Right ventricle myocardium inferior (tissue), 1 donor: ENCODE data around the gene TXNL1. TPM values are rescaled to one million over a fixed set of nuclear protein-coding genes. Genes with fewer than 3 reads are reported as not detected.
"Not testable (repeated sequence)": the region's sequence is repeated elsewhere in the genome, so short reads cannot be mapped to it uniquely, and the experiment has no call there.

Experiments
- ATAC-seq: fragments of 200-7000 bp; cut with Tn5 transposase; one replicate; pipeline ENCODE4 v1.9.1; 2020; ENCODE audit warnings: mild to moderate bottlenecking, moderate library complexity
- DNase-seq: peaks from one replicate; pipeline ENCODE4 v3.0.0; 2021; ENCODE audit errors: missing footprints
- intact Hi-C: fragments of 100-400 bp; cut with DNase I; formaldehyde crosslinking; loops from one replicate; pipeline ENCODE4 v1.11.0; 2022
- long read RNA-seq: library from polyadenylated mRNA; unstranded; transcript quantifications from one replicate; pipeline ENCODE4 v2.0.0, GENCODE V29; 2021
- total RNA-seq: library from RNA; stranded (reverse); fragmentation: NEBNext Ultra II Directional; extraction: Animal tissue kit (Norgen Biotek cat#: 25700); gene quantifications from one replicate; pipeline ENCODE4 v1.2.1, GENCODE V29; 2021
- donor health status: DM: no; HTN: yes; CAD: no; lungs with severe emphysema.

TXNL1 gene
- total RNA-seq: 106 TPM
- long read RNA-seq, full-length matches to known transcripts: 24 of 73 reads
- long read RNA-seq, partial matches to known transcripts: 4 of 73 reads
- long read RNA-seq, other reads (novel, unspliced or antisense): 45 of 73 reads

DNA sequence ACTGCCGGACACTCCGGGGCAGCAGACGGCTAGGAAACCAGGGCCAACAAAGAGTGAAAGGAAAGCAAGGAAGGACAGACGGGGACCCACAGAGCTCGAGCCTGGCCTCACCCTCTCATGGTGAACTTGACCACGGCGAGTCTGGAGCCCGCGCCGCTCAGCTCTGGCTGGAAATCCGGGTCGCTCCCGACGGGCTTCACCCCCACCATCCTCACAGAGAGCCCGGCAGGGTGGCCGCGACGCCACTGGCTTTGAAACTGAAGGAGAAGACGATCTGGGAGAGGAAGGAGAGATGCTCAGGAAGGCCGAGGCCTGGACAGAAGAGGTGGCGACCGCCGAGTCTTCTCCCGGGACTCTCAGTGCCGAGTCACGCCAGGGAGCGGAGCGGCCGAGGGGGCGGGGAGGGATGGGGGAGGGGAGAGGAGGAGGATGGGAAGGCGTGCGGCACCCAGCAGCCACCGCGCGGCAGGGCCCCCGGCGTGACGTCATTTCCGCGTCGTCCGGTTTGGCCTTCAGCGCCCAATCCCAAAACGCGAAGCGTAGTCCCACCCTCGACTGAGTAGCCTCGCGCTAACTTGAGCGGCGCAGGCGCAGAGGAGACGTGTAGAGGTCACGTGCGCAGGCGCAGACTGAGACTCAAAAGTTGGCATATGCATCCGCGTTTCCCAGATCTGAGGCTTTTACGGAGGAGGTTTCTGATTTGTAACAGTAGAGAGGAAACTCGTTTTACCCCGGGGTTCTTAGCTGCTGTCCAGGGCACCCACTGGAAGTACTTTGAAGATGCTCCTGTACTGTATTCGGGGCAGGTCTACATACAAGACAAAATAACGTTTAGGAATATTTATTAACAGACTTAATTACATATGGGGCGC lies at the start of gene TXNL1:
TSS of gene TXNL1 (minus strand) at position 361 of the 872 bp plus-strand sequence. CDS start at position 209, 152 bp downstream.
- peak; percentile 99 for ATAC-seq
- DNase-seq: peak; percentile 99
- intact Hi-C loops: loop anchor here (1.0 kb wide), 1 partner anchor 13 kb away; the partner anchor contains the start of gene WDR7

DNA sequence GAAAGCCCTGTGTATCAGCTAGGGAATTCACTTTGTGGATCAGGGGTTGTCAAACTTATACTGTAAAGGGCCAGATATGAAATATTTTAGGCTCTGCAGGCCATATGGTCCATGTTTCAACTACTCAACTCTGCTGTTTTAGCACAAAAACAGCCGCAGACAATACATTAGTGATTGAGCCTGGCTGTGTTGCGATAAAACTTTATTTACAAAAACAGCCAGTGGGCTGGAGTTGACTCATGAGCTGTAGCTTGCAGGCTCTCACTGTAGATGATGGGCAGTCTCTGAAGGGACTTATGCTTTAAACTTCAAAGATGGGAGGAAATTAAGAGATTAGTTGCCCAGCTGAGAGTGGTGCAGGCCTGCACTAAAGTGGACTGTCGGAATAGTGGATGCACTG lies 45.9 kb upstream of the TXNL1 start:
- intact Hi-C loops: no loop called here
- ATAC-seq: no peak
- no peak for DNase-seq

DNA sequence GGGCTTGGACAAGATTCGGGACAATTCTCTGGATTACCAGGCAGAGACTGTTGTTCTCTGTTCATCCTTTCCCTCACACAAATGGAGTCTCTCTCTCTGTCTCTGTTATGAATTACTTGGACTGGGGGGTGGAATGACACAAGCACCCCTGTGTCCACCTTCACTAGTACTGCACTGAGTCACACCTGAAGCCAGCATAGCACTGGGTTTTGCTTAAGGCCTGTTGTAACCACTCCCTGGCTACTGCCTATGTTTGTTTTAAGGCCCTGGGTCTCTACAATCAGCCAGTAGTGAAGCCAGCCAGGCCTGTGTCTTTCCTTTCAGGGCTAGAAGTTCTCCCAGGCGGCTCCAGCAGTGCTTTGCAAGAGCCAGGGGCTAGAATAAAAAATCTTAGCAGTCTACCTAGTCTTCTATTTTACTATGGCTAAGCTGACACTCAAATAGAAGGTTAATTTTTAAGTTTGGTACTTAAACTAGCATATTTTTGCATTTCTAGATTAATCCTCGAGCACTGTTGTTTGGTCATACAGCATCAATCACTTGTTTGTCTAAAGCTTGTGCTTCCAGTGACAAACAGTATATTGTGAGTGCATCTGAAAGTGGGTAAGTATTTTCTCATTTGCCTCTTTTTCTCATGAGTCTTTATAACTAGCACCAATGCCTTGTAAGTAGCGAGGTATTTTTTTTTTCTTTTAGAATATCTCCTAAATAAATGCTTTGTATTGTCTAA lies 40.6 kb upstream of the TXNL1 start:
- ATAC-seq (no peak), DNase-seq (no peak)

DNA sequence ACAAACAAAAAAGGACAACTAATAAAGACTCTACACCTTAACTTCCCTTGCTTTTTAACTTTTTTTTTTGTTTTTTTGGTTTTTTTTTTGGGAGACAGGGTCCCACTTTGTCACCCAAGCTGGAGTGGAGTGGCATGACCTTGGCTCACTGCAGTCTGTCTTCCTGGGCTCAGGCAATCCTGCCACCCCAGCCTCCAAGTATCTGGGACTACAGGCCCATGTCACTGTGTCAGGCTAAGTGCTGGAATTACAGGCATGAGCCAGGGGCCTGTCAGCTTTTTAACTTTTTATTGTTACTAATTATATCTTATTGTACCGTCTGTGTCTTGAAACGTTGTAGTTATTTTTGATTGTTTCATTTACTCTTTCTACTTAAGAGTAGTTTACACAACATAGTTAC lies 38.2 kb upstream of the TXNL1 start:
- intact Hi-C loops: no loop called here
- peak; percentile 89 for ATAC-seq
- no peak for DNase-seq

More for the DNA sequence above, 40.6 kb upstream of the TXNL1 start:
- intact Hi-C loops: no loop called here

DNA sequence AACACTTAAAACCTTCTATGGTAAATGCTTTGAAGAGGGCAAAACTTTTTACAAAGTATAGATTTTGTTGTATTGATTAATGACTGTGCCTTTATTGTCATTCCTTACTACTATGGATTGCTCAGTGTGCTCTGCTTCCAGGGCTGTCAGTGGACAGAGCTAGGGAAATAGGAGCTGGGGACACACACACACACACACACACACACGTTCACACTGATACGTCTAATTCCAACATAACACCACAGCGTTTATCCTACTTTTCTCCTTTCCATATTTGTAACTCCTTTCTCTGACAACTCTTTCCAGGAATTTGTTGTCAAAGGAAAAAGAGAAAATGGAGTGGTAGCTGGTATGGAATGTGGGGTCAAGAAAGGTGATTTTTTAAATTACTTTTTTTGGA lies 34.6 kb upstream of the TXNL1 start:
- intact Hi-C loops: no loop called here
- ATAC-seq (no peak), DNase-seq (no peak)

DNA sequence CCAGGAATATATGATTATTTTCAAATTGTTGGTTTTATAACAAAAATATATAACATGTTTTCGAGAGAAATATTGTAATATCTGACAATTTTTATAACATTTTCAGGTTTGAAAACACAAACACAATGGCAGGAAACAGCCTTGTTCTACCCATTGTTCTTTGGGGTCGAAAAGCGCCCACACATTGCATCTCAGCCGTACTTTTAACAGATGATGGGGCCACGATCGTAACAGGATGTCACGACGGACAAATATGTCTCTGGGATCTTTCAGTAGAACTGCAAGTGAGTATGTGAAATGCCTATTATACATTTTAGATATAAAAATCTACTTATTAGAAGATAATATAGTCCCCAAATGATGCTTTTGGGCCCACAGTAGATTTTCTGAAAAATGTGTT lies 34.0 kb upstream of the TXNL1 start:
- intact Hi-C loops: no loop called here
- ATAC-seq (no peak), DNase-seq (no peak)

DNA sequence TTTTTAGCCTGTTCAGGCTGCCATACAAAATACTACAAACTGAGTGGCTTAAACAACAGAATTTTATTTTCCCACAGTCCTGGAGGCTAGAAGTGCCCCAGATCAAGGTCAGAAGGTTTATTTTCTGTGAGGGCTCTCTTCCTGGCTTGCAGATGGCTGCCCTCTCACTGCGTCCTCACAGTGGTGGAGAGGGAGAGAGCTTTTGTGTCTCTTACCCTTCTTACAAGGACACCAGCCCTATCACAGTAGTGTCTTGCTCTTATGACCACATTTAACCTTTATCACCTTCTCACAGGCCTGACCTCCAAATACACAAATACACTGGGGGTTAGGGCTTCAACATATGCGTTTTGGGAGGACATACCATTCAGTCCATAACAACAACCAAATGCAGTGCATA lies 24.5 kb upstream of the TXNL1 start:
- ATAC-seq (no peak), DNase-seq (no peak)
- intact Hi-C loops: no loop called here

DNA sequence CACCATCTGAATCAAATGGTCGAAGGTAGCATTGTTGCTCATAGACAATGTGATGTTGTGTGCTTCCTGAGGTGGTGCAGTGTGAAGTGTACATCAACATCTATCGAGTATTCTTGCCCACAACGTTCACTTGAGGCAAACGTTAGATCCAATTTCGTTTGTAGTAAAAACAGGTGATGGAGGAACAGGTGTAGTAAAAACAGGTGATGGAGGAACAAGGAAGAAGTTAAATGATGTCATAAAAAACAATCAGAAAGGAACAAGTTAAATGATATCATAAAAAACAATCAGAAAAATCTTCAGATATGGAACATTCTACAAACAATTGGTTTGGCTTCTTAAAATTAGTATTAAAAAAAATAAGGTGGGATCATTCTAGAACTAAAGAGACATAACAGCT lies 24.1 kb upstream of the TXNL1 start:
- DNase-seq: no peak
- ATAC-seq: no peak
- intact Hi-C loops: no loop called here

DNA sequence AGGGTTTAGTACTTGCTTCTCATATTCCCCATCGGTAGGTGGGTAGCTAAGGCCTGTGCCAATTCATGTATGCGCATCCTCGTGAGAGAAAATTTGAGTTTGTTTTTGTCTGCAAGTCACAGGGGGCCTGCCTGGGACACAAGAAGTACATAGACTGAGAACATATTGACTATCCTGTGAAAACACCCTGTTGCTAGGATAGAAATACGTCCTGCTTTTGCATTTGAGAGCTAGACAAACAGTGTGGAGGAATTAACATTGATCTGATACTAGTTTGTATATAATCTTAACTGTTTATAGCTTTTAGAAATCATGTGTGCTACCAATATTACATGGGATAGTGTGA lies 23.6 kb upstream of the TXNL1 start:
- ATAC-seq (no peak), DNase-seq (no peak)
- intact Hi-C loops: no loop called here

DNA sequence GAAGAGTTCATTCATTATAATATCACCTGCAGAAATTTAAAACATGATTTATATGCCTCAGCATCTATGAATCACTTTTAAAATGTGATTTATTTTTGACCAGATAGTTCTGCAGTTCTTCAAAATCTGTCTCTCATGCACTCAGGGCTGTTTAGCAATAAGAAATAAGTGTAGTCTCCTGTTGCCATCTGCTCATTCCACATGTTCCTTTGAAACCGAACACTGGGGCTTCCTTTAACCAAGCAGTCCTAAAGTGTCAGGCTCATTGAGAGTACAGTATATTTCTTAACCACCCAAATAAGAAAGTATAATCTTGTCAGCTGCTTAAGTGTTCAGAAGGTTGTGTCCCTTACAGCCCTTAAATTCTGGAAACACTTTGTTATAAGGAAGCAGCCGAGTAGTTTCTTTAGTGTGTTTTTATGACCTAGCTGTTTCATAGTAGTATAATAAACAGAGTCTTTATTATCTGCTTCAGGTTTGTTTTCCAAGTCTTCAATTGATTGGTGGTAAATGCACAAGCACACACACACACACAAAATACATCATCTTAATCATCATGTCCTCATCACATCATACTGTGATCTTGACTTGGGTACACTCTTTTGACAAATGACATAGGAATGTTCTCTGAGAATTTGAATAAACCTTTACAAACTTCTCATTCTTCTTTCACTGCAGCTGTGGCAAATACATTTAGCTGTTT lies 23.1 kb upstream of the TXNL1 start:
- intact Hi-C loops: no loop called here
- DNase-seq: no peak
- ATAC-seq: no peak

DNA sequence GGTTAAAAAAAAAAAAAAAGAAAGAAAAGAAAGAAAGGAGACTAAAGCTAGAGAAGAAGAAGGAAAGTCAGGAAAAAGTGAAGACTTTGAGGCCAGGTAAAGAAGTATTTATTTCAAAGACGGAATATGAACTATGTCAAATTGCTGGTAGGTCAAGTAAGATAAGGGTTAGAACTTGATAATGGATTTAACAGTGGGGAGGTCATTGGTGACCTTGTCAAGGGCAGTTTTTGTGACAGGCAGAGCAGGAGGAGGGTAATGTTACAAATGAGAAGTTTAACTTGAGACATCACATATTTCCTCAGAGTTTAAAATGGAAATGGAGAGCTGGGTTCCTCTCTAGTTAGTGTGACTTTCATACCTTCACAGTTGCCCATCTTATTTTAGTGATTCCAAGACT lies 22.3 kb upstream of the TXNL1 start:
- ATAC-seq (no peak), DNase-seq (no peak)
- intact Hi-C loops: no loop called here

DNA sequence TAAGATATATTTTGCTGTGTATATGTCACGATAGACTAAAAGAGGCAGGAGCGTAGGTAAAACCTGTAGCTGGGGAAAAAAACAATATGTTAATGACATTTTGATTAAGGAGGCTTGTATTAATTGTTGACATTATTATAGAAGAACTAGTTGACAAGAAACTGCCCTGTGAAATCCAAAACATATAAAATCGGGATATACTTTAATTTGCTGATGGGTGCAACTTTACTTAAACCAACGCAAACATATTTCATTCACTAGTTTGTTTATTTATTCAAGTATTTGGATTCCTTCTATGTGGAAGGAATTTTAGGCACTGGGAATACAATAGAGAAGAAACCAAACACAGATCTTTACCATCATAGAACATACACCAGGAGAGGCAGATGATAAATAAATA lies 20.7 kb upstream of the TXNL1 start:
- no peak for DNase-seq
- intact Hi-C loops: no loop called here
- ATAC-seq: no peak

DNA sequence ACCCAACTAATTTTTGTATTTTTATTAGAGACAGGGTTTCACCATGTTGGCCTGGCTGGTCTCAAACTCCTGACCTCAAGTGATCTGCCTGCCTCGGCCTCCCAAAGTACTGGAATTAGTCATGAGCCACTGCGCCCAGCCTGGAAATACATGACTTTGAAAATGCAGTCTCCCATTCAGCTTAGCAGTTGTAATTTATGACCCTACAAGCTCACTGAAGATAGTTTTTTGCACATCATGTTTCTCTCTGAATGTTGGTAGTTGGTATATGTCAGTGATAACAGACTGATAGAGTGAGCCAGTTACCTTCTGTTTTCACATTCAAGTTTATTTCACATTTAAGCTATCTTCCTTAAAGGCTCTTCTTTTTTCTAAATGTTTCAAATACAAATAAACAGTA lies 19.9 kb upstream of the TXNL1 start:
- ATAC-seq (no peak), DNase-seq (no peak)
- intact Hi-C loops: no loop called here

DNA sequence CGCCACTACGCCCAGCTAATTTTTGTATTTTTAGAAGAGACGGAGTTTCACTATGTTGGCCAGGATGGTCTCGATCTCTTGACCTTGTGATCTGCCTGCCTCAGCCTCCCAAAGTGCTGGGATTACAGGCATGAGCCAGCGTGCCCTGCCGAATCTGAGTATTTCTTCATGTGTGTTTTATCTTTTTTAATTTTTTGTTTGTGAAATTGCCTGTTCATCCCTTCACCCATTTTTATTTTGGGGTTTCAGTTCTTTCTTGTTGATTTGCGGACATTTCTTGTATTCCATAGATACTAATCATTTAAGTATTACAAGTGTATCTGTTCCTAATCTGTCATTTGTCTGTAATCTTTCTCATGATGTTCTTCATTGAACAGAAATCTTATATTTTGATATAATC lies 15.9 kb upstream of the TXNL1 start:
- DNase-seq, ATAC-seq, intact Hi-C loops: not testable (repeated sequence)

DNA sequence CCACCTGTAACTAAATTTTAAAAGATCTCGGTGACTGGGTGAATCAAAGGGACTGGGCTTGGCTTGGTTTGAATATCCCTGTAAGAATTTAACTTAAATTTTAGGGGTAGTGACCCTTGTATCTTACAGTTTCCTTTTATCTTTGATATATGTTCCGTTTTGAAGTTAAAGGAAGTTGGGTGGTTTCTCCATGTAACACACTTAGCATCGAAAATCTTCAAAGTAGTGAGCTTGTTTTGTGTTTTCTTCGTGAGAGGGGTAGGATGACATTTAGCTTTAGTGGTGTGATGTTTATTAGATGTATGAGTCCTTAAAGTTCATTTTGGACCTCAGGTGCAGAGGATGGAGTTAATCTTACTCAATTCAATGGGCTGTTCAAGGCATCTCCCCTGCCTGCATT lies 14.4 kb upstream of the TXNL1 start:
- no peak for ATAC-seq
- DNase-seq: no peak
- intact Hi-C loops: no loop called here

DNA sequence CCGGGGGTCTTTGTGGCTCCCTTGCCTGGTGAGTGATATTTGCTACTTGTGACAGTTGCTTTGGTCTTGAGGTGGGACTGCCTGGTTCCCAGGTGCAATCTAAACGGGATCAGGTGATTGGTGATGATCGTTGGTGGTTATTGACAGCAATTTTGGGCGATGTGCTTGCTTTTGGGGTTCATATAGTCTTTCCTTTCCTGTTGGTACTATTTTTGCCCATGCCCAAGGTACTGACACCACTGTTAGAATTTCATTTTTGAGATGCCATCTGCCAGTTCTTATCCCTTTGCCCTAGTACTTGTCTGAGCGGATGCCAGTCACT lies 13.3 kb upstream of the TXNL1 start:
- intact Hi-C loops: loop anchor here (1.0 kb wide), 1 partner anchor 13 kb away; the partner anchor contains the start of gene TXNL1
- no peak for DNase-seq
- no peak for ATAC-seq

DNA sequence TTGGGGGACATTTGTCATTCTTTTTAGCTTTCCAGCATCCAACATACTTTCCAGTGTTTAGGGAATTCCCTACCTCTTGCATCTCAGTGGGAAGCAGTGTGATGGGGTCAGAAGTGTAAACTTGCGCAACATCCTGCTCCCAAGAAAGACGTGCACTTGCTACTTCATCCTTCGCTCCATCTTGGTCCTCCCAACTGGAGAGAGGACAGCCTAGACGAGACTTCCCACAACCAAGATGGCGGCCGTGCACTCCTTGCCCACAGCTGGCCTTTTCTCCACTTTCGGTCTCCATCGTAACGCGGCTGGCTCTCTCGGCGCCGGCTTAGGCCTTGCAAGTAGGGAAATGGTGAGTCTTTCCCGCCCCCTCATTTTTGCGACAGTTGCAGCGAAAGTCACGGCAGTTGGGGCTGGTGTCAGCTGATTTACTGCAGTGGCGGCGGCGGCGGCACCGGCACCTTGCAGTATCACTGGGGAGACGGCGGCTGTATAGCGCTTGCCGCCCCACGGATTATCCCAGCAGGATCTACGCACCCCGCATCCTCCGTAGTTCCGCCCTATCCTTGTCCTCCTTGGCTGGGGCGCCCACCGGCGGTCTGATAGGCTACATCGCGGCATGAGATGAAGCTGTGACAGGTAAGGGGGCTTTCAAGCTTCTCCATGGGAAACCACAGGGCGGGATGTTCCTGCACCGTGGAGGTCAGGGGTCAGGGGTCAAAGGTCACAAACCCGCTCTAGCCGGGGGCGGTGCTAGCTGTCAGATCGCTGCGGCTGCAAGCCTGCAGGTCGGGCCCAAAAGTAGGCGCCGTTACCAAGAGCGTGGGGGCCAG lies 12.8 kb upstream of the TXNL1 start, which contains the start of gene WDR7:
TSS of gene WDR7 (plus strand) at position 416 of the 827 bp plus-strand sequence. CDS start 21,157 bp downstream, outside the sequence.
- intact Hi-C loops: loop anchor here (1.0 kb wide), 1 partner anchor 13 kb away; the partner anchor contains the start of gene TXNL1
- ATAC-seq: peak; percentile 99
- DNase-seq: peak; percentile 98

DNA sequence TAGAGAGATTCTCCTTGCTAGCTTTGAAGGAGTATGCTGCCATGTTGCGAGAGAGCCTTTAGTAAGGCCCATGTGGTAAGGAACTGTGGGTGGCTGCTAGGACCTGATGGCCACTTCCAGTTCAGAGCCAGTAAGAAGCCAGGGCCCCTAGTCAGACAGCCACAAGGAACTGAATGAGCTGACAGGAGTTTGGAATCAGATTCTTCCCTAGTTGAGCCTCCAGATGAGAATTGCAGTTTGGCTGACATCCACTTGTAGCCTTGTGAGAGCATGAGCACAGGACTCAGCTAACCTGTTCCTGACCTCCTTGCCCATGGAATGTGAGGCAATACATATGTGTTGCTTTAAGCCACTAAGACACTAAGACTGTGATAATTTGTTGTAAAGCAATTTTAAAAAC lies 11.6 kb upstream of the TXNL1 start:
- intact Hi-C loops: no loop called here
- ATAC-seq (no peak), DNase-seq (no peak)
